Immature natural killer cell (primary cell): ENCODE measurements around the gene ABCA4. TPM values are rescaled to one million over a fixed set of nuclear protein-coding genes. Genes with fewer than 3 reads are reported as not detected.
A peak's percentile ranks its signal among the peaks of the same experiment; 100 is the strongest.
"Not testable (repeated sequence)": the region's sequence is repeated elsewhere in the genome, so short reads cannot be mapped to it uniquely, and the experiment has no call there.

ENCODE experiments used
- DNase-seq, 3 donors: peaks; one replicate each; pipeline ENCODE4 v3.0.0; 2022; ENCODE audit warnings: mixed read lengths in 1 of 3
- H3K27ac Mint-ChIP-seq, 6 donors: one replicate each; pipeline ENCODE4 v1.8.0; 2020; ENCODE audit warnings: mixed read lengths in 6 of 6, mild to moderate bottlenecking in 5 of 6, inconsistent platforms in 4 of 6, moderate library complexity in 3 of 6
- H3K27me3 Mint-ChIP-seq, 3 donors: one replicate each; pipeline ENCODE4 v1.8.0; 2020 to 2021; ENCODE audit warnings: low read depth in 3 of 3, mild to moderate bottlenecking in 3 of 3, mixed read lengths in 3 of 3, moderate library complexity in 3 of 3, inconsistent platforms in 1 of 3
- H3K36me3 Mint-ChIP-seq, 3 donors: one replicate each; pipeline ENCODE4 v1.8.0; 2020; ENCODE audit warnings: mixed read lengths in 3 of 3, inconsistent platforms in 2 of 3, mild to moderate bottlenecking in 2 of 3
- H3K4me1 Mint-ChIP-seq, 2 donors: one replicate each; pipeline ENCODE4 v1.8.0; 2020; ENCODE audit warnings: inconsistent platforms in 2 of 2, mild to moderate bottlenecking in 2 of 2, mixed read lengths in 2 of 2, moderate library complexity in 1 of 2
- H3K4me3 Mint-ChIP-seq, 5 donors: one replicate each; pipeline ENCODE4 v1.8.0; 2020; ENCODE audit warnings: mild to moderate bottlenecking in 5 of 5, mixed read lengths in 5 of 5, inconsistent platforms in 3 of 5, moderate library complexity in 3 of 5
- H3K9me3 Mint-ChIP-seq, 6 donors: one replicate each; pipeline ENCODE4 v1.8.0; 2020; ENCODE audit warnings: mild to moderate bottlenecking in 6 of 6, mixed read lengths in 6 of 6, inconsistent platforms in 4 of 6, moderate library complexity in 3 of 6
- polyA plus RNA-seq, 3 donors: library from polyadenylated mRNA; unstranded; fragments of 300-500 nt; fragmentation: Illumina TruSeq; gene quantifications; one replicate each; pipeline ENCODE4 v1.2.3, GENCODE V29; 2021

The ABCA4 gene
- under 1 TPM in 1 of 3 donors, not detected in 2; 0.08 TPM for polyA plus RNA-seq

- Mint-ChIP-seq H3K4me3 (no peak within 1 kb of the TSS), H3K27me3 (peaks cover 0 to 8% (median 4%) of the 10 kb centered on the region in 3 donors), H3K27ac (no peak within 1 kb of the TSS), H3K4me1 (no peaks in the 10 kb centered on the region), H3K9me3 (no peaks in the 10 kb centered on the region), H3K36me3 (no peaks in the 10 kb centered on the region)
- no peak for DNase-seq
Measured at GRCh38 chr1:94120991-94121390, at the start of gene ABCA4. Gene ABCA4 (minus strand): TSS chr1:94121148. CDS start chr1:94121045, 103 bp downstream.

GRCh38 chr1:94169126-94169525 lies 48.2 kb upstream of the ABCA4 start:
- no peak overlapping the region for H3K4me3 Mint-ChIP-seq
- DNase-seq = no peak
- no peak overlapping the region for H3K27ac Mint-ChIP-seq
- peaks cover 0 to 6% (median 0%) of the 10 kb centered on the region in 3 donors for H3K27me3 Mint-ChIP-seq
- no peaks in the 10 kb centered on the region for H3K4me1 Mint-ChIP-seq
- H3K9me3 Mint-ChIP-seq = peaks cover 0 to 3% (median 0%) of the 10 kb centered on the region in 6 donors
- H3K36me3 Mint-ChIP-seq = no peaks in the 10 kb centered on the region

- no peak for DNase-seq
- H3K4me1 Mint-ChIP-seq = no peaks in the 10 kb centered on the region
- H3K36me3 Mint-ChIP-seq = no peaks in the 10 kb centered on the region
- peaks cover 0 to 17% (median 1%) of the 10 kb centered on the region in 3 donors for H3K27me3 Mint-ChIP-seq
- peaks cover 0 to 3% (median 0%) of the 10 kb centered on the region in 6 donors for H3K9me3 Mint-ChIP-seq
- no peak overlapping the region for H3K4me3 Mint-ChIP-seq
- H3K27ac Mint-ChIP-seq = no peak overlapping the region
Measured at GRCh38 chr1:94165843-94166242, 44.9 kb upstream of the ABCA4 start.

GRCh38 chr1:94164885-94165284 lies 43.9 kb upstream of the ABCA4 start:
- not testable (repeated sequence) for H3K4me1 Mint-ChIP-seq, H3K4me3 Mint-ChIP-seq, DNase-seq, H3K27ac Mint-ChIP-seq, H3K36me3 Mint-ChIP-seq, H3K9me3 Mint-ChIP-seq
- peaks cover 0 to 21% (median 3%) of the 10 kb centered on the region in 3 donors for H3K27me3 Mint-ChIP-seq

- DNase-seq, H3K4me1 Mint-ChIP-seq, H3K9me3 Mint-ChIP-seq, H3K4me3 Mint-ChIP-seq, H3K36me3 Mint-ChIP-seq, H3K27ac Mint-ChIP-seq: not testable (repeated sequence)
- H3K27me3 Mint-ChIP-seq = peaks cover 0 to 25% (median 3%) of the 10 kb centered on the region in 3 donors
Measured at GRCh38 chr1:94164121-94164520, 43.2 kb upstream of the ABCA4 start.

- DNase-seq, H3K27ac Mint-ChIP-seq, H3K9me3 Mint-ChIP-seq, H3K4me3 Mint-ChIP-seq, H3K4me1 Mint-ChIP-seq, H3K36me3 Mint-ChIP-seq: not testable (repeated sequence)
- peaks cover 0 to 22% (median 3%) of the 10 kb centered on the region in 3 donors for H3K27me3 Mint-ChIP-seq
Measured at GRCh38 chr1:94163249-94163648, 42.3 kb upstream of the ABCA4 start.

GRCh38 chr1:94160811-94161210 lies 39.9 kb upstream of the ABCA4 start:
- H3K27ac Mint-ChIP-seq = no peak overlapping the region
- no peak for DNase-seq
- no peak overlapping the region for H3K4me3 Mint-ChIP-seq
- peaks cover 0 to 18% (median 3%) of the 10 kb centered on the region in 3 donors for H3K27me3 Mint-ChIP-seq
- no peaks in the 10 kb centered on the region for H3K9me3 Mint-ChIP-seq
- H3K4me1 Mint-ChIP-seq = no peaks in the 10 kb centered on the region
- no peaks in the 10 kb centered on the region for H3K36me3 Mint-ChIP-seq

GRCh38 chr1:94156096-94156625 lies 35.2 kb upstream of the ABCA4 start:
- H3K27me3 Mint-ChIP-seq = peaks cover 3 to 12% (median 4%) of the 10 kb centered on the region in 3 donors
- no peaks in the 10 kb centered on the region for H3K4me1 Mint-ChIP-seq
- peaks cover 0 to 1% (median 0%) of the 10 kb centered on the region in 6 donors for H3K9me3 Mint-ChIP-seq
- H3K36me3 Mint-ChIP-seq = peaks cover 0 to 5% (median 4%) of the 10 kb centered on the region in 3 donors
- no peak overlapping the region for H3K27ac Mint-ChIP-seq
- no peak overlapping the region for H3K4me3 Mint-ChIP-seq
- no peak for DNase-seq

- Mint-ChIP-seq H3K9me3 (peaks cover 0 to 1% (median 0%) of the 10 kb centered on the region in 6 donors), H3K27me3 (peaks cover 0 to 8% (median 4%) of the 10 kb centered on the region in 3 donors), H3K4me3 (no peak overlapping the region), H3K27ac (no peak overlapping the region), H3K36me3 (peaks cover 0 to 5% (median 4%) of the 10 kb centered on the region in 3 donors), H3K4me1 (no peaks in the 10 kb centered on the region)
- DNase-seq = no peak
Measured at GRCh38 chr1:94154989-94155388, 34.0 kb upstream of the ABCA4 start.

GRCh38 chr1:94153133-94153532 lies 32.2 kb upstream of the ABCA4 start:
- Mint-ChIP-seq H3K9me3 (peaks cover 0 to 1% (median 0%) of the 10 kb centered on the region in 6 donors), H3K27ac (no peak overlapping the region)

GRCh38 chr1:94149166-94149565 lies 28.2 kb upstream of the ABCA4 start:
- H3K36me3 Mint-ChIP-seq, DNase-seq, H3K9me3 Mint-ChIP-seq, H3K27me3 Mint-ChIP-seq, H3K4me3 Mint-ChIP-seq, H3K4me1 Mint-ChIP-seq, H3K27ac Mint-ChIP-seq: not testable (repeated sequence)

More at GRCh38 chr1:94153133-94153532, 32.2 kb upstream of the ABCA4 start:
- Mint-ChIP-seq H3K4me3 (no peak overlapping the region), H3K27me3 (peaks cover 3 to 4% (median 4%) of the 10 kb centered on the region in 3 donors), H3K4me1 (no peaks in the 10 kb centered on the region), H3K36me3 (peaks cover 0 to 5% (median 4%) of the 10 kb centered on the region in 3 donors)
- DNase-seq = no peak

- DNase-seq = no peak
- H3K4me3 Mint-ChIP-seq = no peak overlapping the region
- H3K27me3 Mint-ChIP-seq = peaks cover 0 to 6% (median 4%) of the 10 kb centered on the region in 3 donors
- H3K4me1 Mint-ChIP-seq = no peaks in the 10 kb centered on the region
- peak overlapping the region in 1 of 6 donors; percentile 71 for H3K27ac Mint-ChIP-seq
- H3K9me3 Mint-ChIP-seq = no peaks in the 10 kb centered on the region
- no peaks in the 10 kb centered on the region for H3K36me3 Mint-ChIP-seq
Measured at GRCh38 chr1:94146273-94146672, 25.3 kb upstream of the ABCA4 start.

- H3K4me1 Mint-ChIP-seq = no peaks in the 10 kb centered on the region
- no peak for DNase-seq
- peaks cover 0 to 4% (median 0%) of the 10 kb centered on the region in 6 donors for H3K9me3 Mint-ChIP-seq
Measured at GRCh38 chr1:94144836-94145235, 23.9 kb upstream of the ABCA4 start.

GRCh38 chr1:94143809-94144176 lies 22.8 kb upstream of the ABCA4 start:
- no peak overlapping the region for H3K27ac Mint-ChIP-seq
- no peaks in the 10 kb centered on the region for H3K36me3 Mint-ChIP-seq
- no peak for DNase-seq
- H3K9me3 Mint-ChIP-seq = peaks cover 0 to 4% (median 0%) of the 10 kb centered on the region in 6 donors
- no peak overlapping the region for H3K4me3 Mint-ChIP-seq
- H3K4me1 Mint-ChIP-seq = no peaks in the 10 kb centered on the region
- peaks cover 2 to 8% (median 3%) of the 10 kb centered on the region in 3 donors for H3K27me3 Mint-ChIP-seq

More at GRCh38 chr1:94144836-94145235, 23.9 kb upstream of the ABCA4 start:
- Mint-ChIP-seq H3K27me3 (peaks cover 0 to 6% (median 4%) of the 10 kb centered on the region in 3 donors), H3K36me3 (no peaks in the 10 kb centered on the region), H3K4me3 (no peak overlapping the region), H3K27ac (no peak overlapping the region)
